HEK293T (cell line): ENCODE measurements around the gene RAD51AP2.

Experiments
- CTCF ChIA-PET: fragments of 350-600 bp; formaldehyde crosslinking; extraction: SDS; loops from one replicate; lab custom pipeline; 2021; ENCODE audit warnings: antibody characterized with exemption, inconsistent platforms; lab: Yijun Ruan, JAX
- POLR2A ChIA-PET: fragments of 350-600 bp; formaldehyde crosslinking; extraction: SDS; loops from one replicate; lab custom pipeline; 2020; ENCODE audit warnings: antibody characterized with exemption, inconsistent platforms; lab: Yijun Ruan, JAX
- DNase-seq: peaks from one replicate; pipeline ENCODE4 v3.0.0; 2012; ENCODE audit warnings: mixed read lengths; ENCODE audit errors: extremely low spot score
- ARNT ChIP-seq: fragments of 450-650 bp; IDR thresholded peaks from 2 replicates; pipeline ENCODE4 v1.6.1; 2017; ENCODE audit warnings: mild to moderate bottlenecking
- BHLHE40 ChIP-seq: fragments of 450-650 bp; IDR thresholded peaks from 2 replicates; pipeline ENCODE4 v1.6.1; 2016; ENCODE audit warnings: mild to moderate bottlenecking, moderate library complexity, borderline replicate concordance
- CTBP1 ChIP-seq: fragments of 450-650 bp; IDR thresholded peaks from 2 replicates; pipeline ENCODE4 v1.6.1; 2016; ENCODE audit warnings: borderline replicate concordance
- ELF4 ChIP-seq: fragments of 450-650 bp; IDR thresholded peaks from 2 replicates; pipeline ENCODE4 v1.6.1; 2017; ENCODE audit warnings: antibody characterized with exemption
- FOXA1 ChIP-seq: fragments of 450-650 bp; IDR thresholded peaks from 2 replicates; pipeline ENCODE4 v1.6.1; 2016; ENCODE audit warnings: mild to moderate bottlenecking
- FOXK2 ChIP-seq: fragments of 450-650 bp; IDR thresholded peaks from 2 replicates; pipeline ENCODE4 v1.6.1; 2016; ENCODE audit warnings: mild to moderate bottlenecking
- FOXM1 ChIP-seq: fragments of 450-650 bp; IDR thresholded peaks from 2 replicates; pipeline ENCODE4 v1.6.1; 2017; ENCODE audit warnings: mild to moderate bottlenecking, borderline replicate concordance
- HDGF ChIP-seq: fragments of 450-650 bp; IDR thresholded peaks from 2 replicates; pipeline ENCODE4 v1.6.1; 2017; ENCODE audit warnings: antibody characterized with exemption, borderline replicate concordance
- L3MBTL2 ChIP-seq: fragments of 450-650 bp; conservative IDR thresholded peaks from 2 replicates; pipeline ENCODE4 v1.6.1; 2016; ENCODE audit warnings: mild to moderate bottlenecking
- LEF1 ChIP-seq: fragments of 450-650 bp; IDR thresholded peaks from 2 replicates; pipeline ENCODE4 v1.6.1; 2017; ENCODE audit warnings: mild to moderate bottlenecking, borderline replicate concordance
- NFRKB ChIP-seq: fragments of 450-650 bp; IDR thresholded peaks from 2 replicates; pipeline ENCODE4 v1.6.1; 2016; ENCODE audit warnings: mild to moderate bottlenecking, moderate library complexity
- PKNOX1 ChIP-seq: fragments of 450-650 bp; IDR thresholded peaks from 2 replicates; pipeline ENCODE4 v1.6.1; 2016
- SP1 ChIP-seq: fragments of 450-650 bp; IDR thresholded peaks from 2 replicates; pipeline ENCODE4 v1.6.1; 2017
- SUZ12 ChIP-seq: fragments of 450-650 bp; IDR thresholded peaks from 2 replicates; pipeline ENCODE4 v1.6.1; 2016; ENCODE audit warnings: mild to moderate bottlenecking
- TARDBP ChIP-seq: fragments of 450-650 bp; IDR thresholded peaks from 2 replicates; pipeline ENCODE4 v1.6.1; 2016
- ZNF384 ChIP-seq: fragments of 450-650 bp; IDR thresholded peaks from 2 replicates; pipeline ENCODE4 v1.6.1; 2016

RAD51AP2 gene

DNA sequence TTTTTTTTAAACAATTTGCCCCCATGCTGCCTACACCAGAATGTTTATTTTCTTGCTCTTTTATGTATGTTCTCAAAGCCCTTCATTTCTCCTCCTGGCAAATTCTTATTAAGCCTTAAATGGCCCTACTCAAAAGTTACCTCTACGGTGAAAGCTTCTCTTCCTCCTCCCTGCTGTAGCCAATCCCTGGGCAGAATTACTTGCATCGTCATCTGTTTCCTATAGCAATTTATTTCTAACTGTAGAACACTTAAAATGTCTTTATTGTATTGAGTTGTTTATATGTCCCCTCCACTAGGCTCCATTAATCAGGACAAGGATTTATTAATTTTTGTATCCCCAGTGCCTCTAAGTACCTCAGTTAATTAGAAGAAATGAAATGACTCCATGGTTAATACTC, 2.5 kb upstream of the RAD51AP2 start:
- POLR2A ChIA-PET = no interaction called here
- TF ChIP-seq SUZ12 (no peak), PKNOX1 (no peak), FOXM1 (no peak), L3MBTL2 (no peak), TARDBP (no peak), FOXK2 (no peak), HDGF (no peak), ARNT (no peak), ZNF384 (no peak), BHLHE40 (no peak), FOXA1 (no peak), LEF1 (no peak), ELF4 (no peak), CTBP1 (no peak)
- CTCF ChIA-PET = no interaction called here
- peak; percentile 8 for DNase-seq

DNA sequence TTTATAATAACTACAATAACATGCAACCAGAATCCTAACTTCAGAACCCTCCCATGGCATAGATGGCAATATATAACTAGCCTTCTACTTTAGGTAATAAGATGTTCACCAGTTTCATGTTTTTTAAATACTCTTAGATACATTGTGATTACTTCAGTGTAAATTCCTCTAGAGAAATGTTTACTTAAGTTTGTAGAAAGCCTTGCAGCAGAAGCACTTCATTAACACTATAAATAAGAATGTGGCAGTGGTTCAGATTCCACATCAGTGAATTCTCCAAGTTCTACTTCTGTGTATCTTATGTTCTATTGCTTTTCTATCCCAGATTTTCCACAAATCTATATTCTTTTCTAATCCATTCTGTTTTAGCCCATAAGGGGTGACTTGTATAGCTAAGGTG, 1.2 kb upstream of the RAD51AP2 start:
- ChIA-PET POLR2A (no interaction called here), CTCF (no interaction called here)
- TF ChIP-seq ZNF384 = no peak
- no peak for TF ChIP-seq NFRKB
- TF ChIP-seq CTBP1 = no peak
- no peak for TF ChIP-seq HDGF

GRCh38 chr2:17517481-17518211, 594 bp downstream of the RAD51AP2 start:
- no peak for TF ChIP-seq L3MBTL2
- DNase-seq = no peak
- ChIA-PET CTCF (no interaction called here), POLR2A (interaction anchor here (1.3 kb wide), 1 partner anchor 23 kb away, joined by 4 read pairs; the partner anchor contains the start of gene VSNL1)

More for the DNA sequence above, 1.2 kb upstream of the RAD51AP2 start:
- no peak for DNase-seq

DNA sequence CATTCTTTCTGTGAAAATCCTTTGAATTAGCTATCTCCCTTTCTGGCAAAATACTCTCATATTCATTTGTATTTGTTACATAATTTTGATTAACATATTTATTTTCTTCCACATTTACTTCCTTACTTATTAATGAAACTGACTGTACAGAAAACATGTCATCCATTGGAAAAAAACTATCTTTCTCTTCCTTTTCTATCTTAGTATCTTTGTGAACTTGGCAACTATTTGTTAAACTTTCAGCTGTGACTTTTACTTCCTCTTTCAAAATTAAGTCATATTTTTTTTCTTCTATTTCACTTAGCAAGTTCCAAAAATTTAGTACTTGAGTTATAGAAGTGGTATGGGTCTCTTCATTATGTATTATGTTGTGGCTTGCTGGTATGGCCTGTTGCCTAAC, 2.6 kb downstream of the RAD51AP2 start:
- CTCF ChIA-PET = interaction anchor here (0.7 kb wide), 1 partner anchor 989 kb away, joined by 4 read pairs; no protein-coding TSS in a partner anchor
- no peak for TF ChIP-seq FOXM1
- no peak for TF ChIP-seq NFRKB
- TF ChIP-seq CTBP1 = no peak
- TF ChIP-seq LEF1 = no peak
- TF ChIP-seq ARNT = no peak
- TF ChIP-seq SP1 = no peak
- no peak for TF ChIP-seq PKNOX1
- no peak for TF ChIP-seq FOXK2
- no peak for TF ChIP-seq SUZ12
- POLR2A ChIA-PET = no interaction called here
- DNase-seq = no peak

DNA sequence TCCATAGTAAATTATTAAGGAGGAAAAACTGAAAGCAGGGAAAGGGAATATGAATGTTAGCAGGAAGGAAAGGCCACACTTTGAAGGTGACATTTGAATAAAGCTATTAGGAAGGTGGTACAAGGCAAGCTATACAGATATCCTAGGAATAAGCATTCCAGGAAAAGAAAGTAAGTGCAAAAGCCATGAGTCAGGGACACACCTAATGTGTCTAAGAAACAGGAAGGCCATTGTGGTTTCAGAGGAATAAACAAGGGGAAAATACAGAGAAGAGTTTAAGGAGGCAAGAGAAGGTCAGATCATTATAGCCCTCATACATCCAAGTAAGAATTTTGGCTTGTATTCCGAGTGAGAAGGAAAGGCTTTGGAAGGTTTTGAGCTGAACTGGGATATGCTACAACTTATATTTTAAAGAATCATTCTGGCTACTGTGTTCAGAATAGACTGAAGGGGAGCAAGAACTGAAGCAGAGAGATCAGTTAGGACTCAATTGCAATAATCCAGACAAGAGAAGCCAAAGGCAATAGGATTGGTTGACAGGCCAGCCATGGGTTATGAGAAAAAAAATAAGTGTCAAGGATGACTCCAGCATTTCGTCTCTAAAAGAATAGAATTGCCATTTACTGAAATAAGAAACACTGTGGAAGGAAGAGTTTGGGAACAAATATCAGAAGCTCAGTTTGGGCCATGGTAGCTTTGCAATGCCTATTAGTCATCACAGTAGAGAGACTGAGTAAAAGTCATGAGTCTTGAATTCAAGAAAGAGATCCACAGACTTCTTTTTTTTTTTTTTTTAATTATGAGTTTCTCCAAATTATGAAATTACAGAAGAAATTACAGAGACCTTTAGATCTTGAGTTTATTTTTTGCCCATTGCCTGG, 11.3 kb downstream of the RAD51AP2 start:
- no peak for DNase-seq
- TF ChIP-seq BHLHE40 (no peak), FOXM1 (no peak), TARDBP (no peak), ARNT (no peak), FOXA1 (no peak), SP1 (no peak), NFRKB (no peak), HDGF (no peak), PKNOX1 (no peak), ELF4 (no peak), SUZ12 (no peak), ZNF384 (no peak), L3MBTL2 (no peak), CTBP1 (no peak), FOXK2 (no peak), LEF1 (no peak)
- CTCF ChIA-PET = interaction anchor here (0.6 kb wide), 1 partner anchor 63 kb away, joined by 3 read pairs; no protein-coding TSS in a partner anchor
- POLR2A ChIA-PET = no interaction called here

- ChIA-PET CTCF (no interaction called here), POLR2A (no interaction called here)
- no peak for DNase-seq
- no peak for TF ChIP-seq ARNT
- TF ChIP-seq HDGF = no peak
- TF ChIP-seq CTBP1 = no peak
- TF ChIP-seq SUZ12 = no peak
- no peak for TF ChIP-seq PKNOX1
- no peak for TF ChIP-seq FOXK2
- TF ChIP-seq ZNF384 = no peak
- TF ChIP-seq FOXA1 = no peak
- no peak for TF ChIP-seq SP1
- no peak for TF ChIP-seq ELF4
- no peak for TF ChIP-seq NFRKB
These were observed 20.5 kb downstream of the RAD51AP2 start for GRCh38 chr2:17497718-17498117.
